COLO668 (cell line): ENCODE results near the gene EVI5L.
A peak's percentile ranks its signal among the peaks of the same experiment; 100 is the strongest.
"Not testable (repeated sequence)": the region's sequence is repeated elsewhere in the genome, so short reads cannot be mapped to it uniquely, and the experiment has no call there.

Source experiments
- DNase-seq: peaks from one replicate; lab custom pipeline; 2025; ENCODE audit not compliant: unreplicated experiment; lab: John Stamatoyannopoulos, UW

Gene EVI5L

GRCh38 chr19:7829561-7830271, at the start of gene EVI5L:
TSS of gene EVI5L (plus strand) at chr19:7830218. CDS start at chr19:7846543, 16,325 bp downstream.
- DNase-seq: peak; percentile 99

GRCh38 chr19:7781157-7781556, 48.9 kb upstream of the EVI5L start:
- no peak for DNase-seq

GRCh38 chr19:7783991-7784423, 46.0 kb upstream of the EVI5L start:
- DNase-seq: no peak

- DNase-seq: no peak
Measured at GRCh38 chr19:7784856-7785255, 45.2 kb upstream of the EVI5L start.

- no peak for DNase-seq
Measured at GRCh38 chr19:7787141-7787540, 42.9 kb upstream of the EVI5L start.

- DNase-seq: no peak
Measured at GRCh38 chr19:7787602-7788177, 42.3 kb upstream of the EVI5L start.

GRCh38 chr19:7788178-7788932, 41.7 kb upstream of the EVI5L start:
- DNase-seq: no peak

GRCh38 chr19:7788933-7789323, 41.1 kb upstream of the EVI5L start:
- DNase-seq: no peak

GRCh38 chr19:7789447-7789846, 40.6 kb upstream of the EVI5L start:
- DNase-seq: no peak

GRCh38 chr19:7790416-7790815, 39.6 kb upstream of the EVI5L start:
- no peak for DNase-seq

- no peak for DNase-seq
Measured at GRCh38 chr19:7792281-7792680, 37.7 kb upstream of the EVI5L start.

- not testable (repeated sequence) for DNase-seq
Measured at GRCh38 chr19:7792701-7793100, 37.3 kb upstream of the EVI5L start.

- no peak for DNase-seq
Measured at GRCh38 chr19:7793493-7793892, 36.5 kb upstream of the EVI5L start.

GRCh38 chr19:7795555-7796161, 34.4 kb upstream of the EVI5L start:
- no peak for DNase-seq

GRCh38 chr19:7799640-7800355, 30.2 kb upstream of the EVI5L start:
- DNase-seq: peak; percentile 56

- DNase-seq: no peak
Measured at GRCh38 chr19:7801020-7801570, 28.9 kb upstream of the EVI5L start.

GRCh38 chr19:7806234-7806633, 23.8 kb upstream of the EVI5L start:
- DNase-seq: no peak

- no peak for DNase-seq
Measured at GRCh38 chr19:7806876-7807275, 23.1 kb upstream of the EVI5L start.

- DNase-seq: no peak
Measured at GRCh38 chr19:7808108-7808507, 21.9 kb upstream of the EVI5L start.

- no peak for DNase-seq
Measured at GRCh38 chr19:7811989-7812388, 18.0 kb upstream of the EVI5L start.

GRCh38 chr19:7815325-7815724, 14.7 kb upstream of the EVI5L start:
- DNase-seq: no peak
